ENCODE data around the gene TBXA2R. TPM values are rescaled to one million over a fixed set of nuclear protein-coding genes. Genes with fewer than 3 reads are reported as not detected.

TBXA2R gene
- total and polyA plus RNA-seq, 2 of the 4 experiments (the other 2 are of a cell fraction): 0.36 to 2.3 TPM

GRCh38 chr19:3604227-3604986, 2.3 kb downstream of the TBXA2R start:
- 0 out of 2 replicates have a peak, but pooled peaks cover 6% of the 10 kb centered on the region for H3K9me1 ChIP-seq (ENCODE audit: insufficient read depth, low read length)
- H3K4me1 ChIP-seq (ENCODE audit: control insufficient read depth, insufficient read depth, low read length): peaks cover 11% of the 10 kb centered on the region
- no peak overlapping the region for H2AK9ac ChIP-seq (replicated peaks; ENCODE audit: low read depth, low read length, poor library complexity)
- in situ Hi-C loops (cut with MboI; ENCODE audit: low sequenced_read_pairs) (loop anchor here (25.0 kb wide), 1 partner anchor 292 kb away; no protein-coding TSS in a partner anchor), dilution Hi-C loops (cut with HindIII; ENCODE audit: low sequenced_read_pairs, unreplicated experiment) (no loop called here), intact Hi-C loops (cut with micrococcal nuclease) (no loop called here)
- H3K14ac ChIP-seq (replicated peaks; ENCODE audit: low read depth, low read length): no peak overlapping the region
- H4K8ac ChIP-seq (ENCODE audit: low read depth in 2 of 2, low read length in 2 of 2): no peak overlapping the region
- H3K79me1 ChIP-seq (ENCODE audit: low read depth in 1 of 2, low read length in 2 of 2): peaks cover 7 to 17% of the 10 kb centered on the region in 2 experiments
- POLR2A ChIA-PET (ENCODE audit: unreplicated experiment): no interaction called here
- no peak overlapping the region for H3K56ac ChIP-seq (ENCODE audit: extremely low read depth, insufficient read depth, low read length)
- WGBS, 2 experiments (ENCODE audit: extremely low coverage in 2 of 2, insufficient read length in 1 of 2): 91% methylated on average over 11 of the region's 27 CpGs; no CpG with 5 or more reads in 1 of the 2 experiments
- no peak overlapping the region for H3K23ac ChIP-seq (ENCODE audit: low read depth, low read length)
- no peak overlapping the region for H3K4me2 ChIP-seq (ENCODE audit: low read depth, low read length)
- no peaks in the 10 kb centered on the region for H3K9me3 ChIP-seq (ENCODE audit: control insufficient read depth, insufficient read depth, low read length)
- no peaks in the 10 kb centered on the region for H4K20me1 ChIP-seq (ENCODE audit: insufficient read depth, low read length)
- no peak for DNase-seq
- H3K27me3 ChIP-seq (ENCODE audit: control insufficient read depth, insufficient read depth, low read length): no peaks in the 10 kb centered on the region
- H3K4me3 ChIP-seq (ENCODE audit: insufficient read depth, low read depth, low read length): no peak overlapping the region
- H3K36me3 ChIP-seq (ENCODE audit: control insufficient read depth, insufficient read depth, low read length): peaks cover 2% of the 10 kb centered on the region; the same call in 1 of the 2 replicates
- H2BK15ac ChIP-seq (ENCODE audit: low read depth, low read length): no peak overlapping the region
- no peak overlapping the region for H2BK5ac ChIP-seq (ENCODE audit: low read depth, low read length, poor library complexity, severe bottlenecking)
- H2AK5ac ChIP-seq (ENCODE audit: low read depth, low read length): no peak overlapping the region
- no peak overlapping the region for H4K5ac ChIP-seq (ENCODE audit: low read depth, low read length)
- no TSS peak for BruUV-seq (replicated peaks)
- no peak overlapping the region for H2BK20ac ChIP-seq (ENCODE audit: low read depth, low read length)
- no peak overlapping the region for H3K18ac ChIP-seq (ENCODE audit: low read depth, low read length)
- H2BK120ac ChIP-seq (ENCODE audit: low read depth, low read length): no peak overlapping the region
- H3K4ac ChIP-seq (ENCODE audit: low read depth, low read length): no peak overlapping the region
- ATAC-seq (ENCODE audit: low read depth): no peak
- TF ChIP-seq MXI1 (IDR thresholded peaks at IDR 0.05; ENCODE audit: borderline replicate concordance, low read depth, low read length) (no peak), SMC3 (IDR thresholded peaks at IDR 0.05; ENCODE audit: low read depth, low read length) (no peak), BHLHE40 (IDR thresholded peaks at IDR 0.05; ENCODE audit: low read depth, low read length) (no peak), ELK1 (IDR thresholded peaks at IDR 0.05; ENCODE audit: borderline replicate concordance, low read depth, low read length) (no peak), FOS (IDR thresholded peaks at IDR 0.05; ENCODE audit: low read depth, low read length) (no peak), RAD21 (IDR thresholded peaks at IDR 0.05; ENCODE audit: low read length) (no peak), MAZ (IDR thresholded peaks at IDR 0.05; ENCODE audit: borderline replicate concordance, low read depth, low read length) (no peak), MAFK (IDR thresholded peaks at IDR 0.05; ENCODE audit: low read depth, low read length) (no peak), RCOR1 (IDR thresholded peaks at IDR 0.05; ENCODE audit: insufficient replicate concordance, low read length) (no peak)
- CTCF ChIA-PET: no interaction called here
- H4K91ac ChIP-seq (ENCODE audit: insufficient read depth, low read depth, low read length): no peak overlapping the region
- no peak overlapping the region for H3K9ac ChIP-seq (ENCODE audit: low read depth, low read length)
- no peak overlapping the region for H3K27ac ChIP-seq (ENCODE audit: insufficient read depth, low read length)
- no peak overlapping the region for H2AFZ ChIP-seq (replicated peaks; ENCODE audit: low read length, poor library complexity)
